Spleen (tissue), 11 donors: ENCODE measurements around the gene KLHDC8B. TPM values are rescaled to one million over a fixed set of nuclear protein-coding genes. Genes with fewer than 3 reads are reported as not detected.
A peak's percentile ranks its signal among the peaks of the same experiment; 100 is the strongest.

Experiments used
- DNase-seq: peaks from one replicate; pipeline ENCODE4 v3.0.0-alpha.2; 2020
- H3K27ac ChIP-seq, 8 donors: fragments of 200-600 bp; sonication (generic) in 7 of 8; 1 replicate in 4 of 8; 2 replicates in 4 of 8; pipeline versions ENCODE4 v1.5.0 to v1.8.0; 2016 to 2021; ENCODE audit warnings: inconsistent platforms in 4 of 8, mild to moderate bottlenecking in 4 of 8, moderate library complexity in 1 of 8
- H3K27me3 ChIP-seq, 7 donors: fragments of 200-600 bp; sonication (generic) in 6 of 7; replicated peaks in 1 of 7; 1 replicate in 4 of 7; 2 replicates in 3 of 7; pipeline versions ENCODE4 v1.5.0 to v1.8.0; 2016 to 2021; ENCODE audit warnings: inconsistent platforms in 3 of 7, mild to moderate bottlenecking in 1 of 7
- H3K36me3 ChIP-seq, 6 donors: fragments of 200-600 bp; sonication (generic) in 5 of 6; 1 replicate in 4 of 6; 2 replicates in 2 of 6; pipeline versions ENCODE4 v1.5.0 to v1.8.0; 2016 to 2021; ENCODE audit warnings: inconsistent platforms in 2 of 6
- H3K4me1 ChIP-seq, 6 donors: fragments of 200-600 bp; sonication (generic) in 5 of 6; 1 replicate in 3 of 6; 2 replicates in 3 of 6; pipeline versions ENCODE4 v1.5.0 to v1.8.0; 2016 to 2021; ENCODE audit warnings: inconsistent platforms in 3 of 6
- H3K4me3 ChIP-seq, 8 donors: fragments of 200-600 bp; sonication (generic) in 7 of 8; 1 replicate in 4 of 8; 2 replicates in 4 of 8; pipeline versions ENCODE4 v1.5.0 to v1.8.0; 2016 to 2021; ENCODE audit warnings: inconsistent platforms in 4 of 8, mild to moderate bottlenecking in 4 of 8, moderate library complexity in 2 of 8
- H3K9me3 ChIP-seq, 8 donors: fragments of 200-600 bp; sonication (generic) in 7 of 8; 1 replicate in 4 of 8; 2 replicates in 4 of 8; pipeline versions ENCODE4 v1.5.0 to v1.8.0; 2016 to 2021; ENCODE audit warnings: inconsistent platforms in 4 of 8
- POLR2A ChIP-seq, 3 donors: fragments of 450-650 bp; IDR thresholded peaks; one replicate each; pipeline ENCODE4 v1.5.1; 2017; ENCODE audit warnings: antibody characterized with exemption in 3 of 3, mild to moderate bottlenecking in 1 of 3
- POLR2AphosphoS5 ChIP-seq, 3 donors: sonication (generic); formaldehyde crosslinking; IDR thresholded peaks; one replicate each; pipeline ENCODE4 v1.5.1; 2017; ENCODE audit warnings: antibody characterized with exemption in 3 of 3
- WGBS, 5 donors: extraction: QIAGEN DNeasy Blood & Tissue Kit in 3 of 5; methylation state at CpG; one replicate each; pipeline versions ENCODE4 v1.1.5 to v1.1.7; 2013 to 2018; 5-methylcytosine and 5-hydroxymethylcytosine counted together
- intact Hi-C: fragments of 100-400 bp; cut with DNase I; formaldehyde crosslinking; loops from one replicate; pipeline ENCODE4 v1.15.0; 2023; ENCODE audit warnings: low total_unique reads
- polyA plus RNA-seq, 3 donors: library from polyadenylated mRNA; stranded (reverse); fragments of 200-250 nt; gene quantifications; one replicate each; pipeline ENCODE4 v1.2.1, GENCODE V29; 2013
- total RNA-seq, 7 donors: library from RNA; depleted of rRNA in 3 of 7; stranded (reverse); fragments of >200 nt in 3 of 7; fragmentation: NEBNext Ultra II Directional in 4 of 7; extraction: Animal tissue kit (Norgen Biotek cat#: 25700) in 4 of 7; gene quantifications; one replicate each; pipeline versions ENCODE4 v1.1.0 to v1.2.1, GENCODE V29; 2016 to 2021
- TF ChIP-seq, protein P1 (sequence below), 11 experiments: fragments of 200-600 bp in 7 of 11; fragments of 450-650 bp in 4 of 11; sonication (generic) in 4 of 11; IDR thresholded peaks in 8 of 11; conservative IDR thresholded peaks in 3 of 11; 1 replicate in 7 of 11; 2 replicates in 4 of 11; pipeline versions ENCODE4 v1.4.0 to v1.8.0; 2016 to 2021; ENCODE audit warnings: antibody characterized with exemption in 11 of 11, inconsistent platforms in 4 of 11, mild to moderate bottlenecking in 1 of 11
- donor health status: healthy with polysubstance abuse.
- donor health status: DM: no; HTN: no; CAD: no; lungs with moderate emphysema.
- donor health status: DM: no; HTN: no; CAD: no.
- donor health status: Bipolar disorder and iron deficiency.
- donor health status: healthy.
- donor health status: DM: no; HTN: no; CAD: no.
- donor health status: DM: yes; HTN: yes; CAD: no.

The KLHDC8B gene
- total and polyA plus RNA-seq, 10 donors = 10.5 to 29.2 (median 21.4) TPM

DNA sequence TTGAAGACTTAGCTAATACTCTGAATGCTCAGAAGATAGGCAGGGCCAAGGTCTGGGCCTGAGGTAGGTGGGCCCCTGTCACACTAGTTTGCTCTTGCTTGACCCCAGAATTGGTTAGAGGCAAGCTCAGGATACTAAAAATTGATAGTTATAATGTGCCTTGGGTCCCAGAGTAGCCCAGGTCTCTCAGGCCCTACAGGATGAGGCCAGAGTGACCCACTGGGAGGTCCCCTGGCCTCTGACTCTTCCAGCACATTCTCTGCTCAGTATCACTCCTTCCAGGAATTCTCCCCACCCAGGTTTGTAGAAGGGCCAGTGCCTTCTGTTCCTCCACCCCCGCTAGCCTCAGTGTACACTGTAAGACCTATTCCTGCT is 667 bp upstream of the KLHDC8B start:
- TF ChIP-seq, protein P1, sequence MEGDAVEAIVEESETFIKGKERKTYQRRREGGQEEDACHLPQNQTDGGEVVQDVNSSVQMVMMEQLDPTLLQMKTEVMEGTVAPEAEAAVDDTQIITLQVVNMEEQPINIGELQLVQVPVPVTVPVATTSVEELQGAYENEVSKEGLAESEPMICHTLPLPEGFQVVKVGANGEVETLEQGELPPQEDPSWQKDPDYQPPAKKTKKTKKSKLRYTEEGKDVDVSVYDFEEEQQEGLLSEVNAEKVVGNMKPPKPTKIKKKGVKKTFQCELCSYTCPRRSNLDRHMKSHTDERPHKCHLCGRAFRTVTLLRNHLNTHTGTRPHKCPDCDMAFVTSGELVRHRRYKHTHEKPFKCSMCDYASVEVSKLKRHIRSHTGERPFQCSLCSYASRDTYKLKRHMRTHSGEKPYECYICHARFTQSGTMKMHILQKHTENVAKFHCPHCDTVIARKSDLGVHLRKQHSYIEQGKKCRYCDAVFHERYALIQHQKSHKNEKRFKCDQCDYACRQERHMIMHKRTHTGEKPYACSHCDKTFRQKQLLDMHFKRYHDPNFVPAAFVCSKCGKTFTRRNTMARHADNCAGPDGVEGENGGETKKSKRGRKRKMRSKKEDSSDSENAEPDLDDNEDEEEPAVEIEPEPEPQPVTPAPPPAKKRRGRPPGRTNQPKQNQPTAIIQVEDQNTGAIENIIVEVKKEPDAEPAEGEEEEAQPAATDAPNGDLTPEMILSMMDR (IDR thresholded peaks at IDR 0.05 in 8 of 11, conservative IDR thresholded peaks at IDR 0.05 in 3 of 11) = no peak
- no peak for TF ChIP-seq POLR2A (IDR thresholded peaks at IDR 0.05)
- no peak for TF ChIP-seq POLR2AphosphoS5 (IDR thresholded peaks at IDR 0.05)
- no peaks in the 10 kb centered on the region for H3K9me3 ChIP-seq
- intact Hi-C loops = loop anchor here (5.0 kb wide), 1 partner anchor 107 kb away; the partner anchor contains the start of gene C3orf62
- peak overlapping the region; percentile 39 to 88 (median 54) for H3K4me3 ChIP-seq
- H3K27me3 ChIP-seq = no peaks in the 10 kb centered on the region
- peaks cover 0 to 17% (median 0%) of the 10 kb centered on the region in 6 donors for H3K36me3 ChIP-seq
- no peak for DNase-seq
- whole genome bisulfite sequencing, 5 donors = 0 to 13% (median 8%) methylated on average over 1 of the region's 1 CpG
- H3K4me1 ChIP-seq = peaks cover 7 to 65% (median 47%) of the 10 kb centered on the region in 6 donors
- peak overlapping the region; percentile 27 to 87 (median 76) for H3K27ac ChIP-seq

DNA sequence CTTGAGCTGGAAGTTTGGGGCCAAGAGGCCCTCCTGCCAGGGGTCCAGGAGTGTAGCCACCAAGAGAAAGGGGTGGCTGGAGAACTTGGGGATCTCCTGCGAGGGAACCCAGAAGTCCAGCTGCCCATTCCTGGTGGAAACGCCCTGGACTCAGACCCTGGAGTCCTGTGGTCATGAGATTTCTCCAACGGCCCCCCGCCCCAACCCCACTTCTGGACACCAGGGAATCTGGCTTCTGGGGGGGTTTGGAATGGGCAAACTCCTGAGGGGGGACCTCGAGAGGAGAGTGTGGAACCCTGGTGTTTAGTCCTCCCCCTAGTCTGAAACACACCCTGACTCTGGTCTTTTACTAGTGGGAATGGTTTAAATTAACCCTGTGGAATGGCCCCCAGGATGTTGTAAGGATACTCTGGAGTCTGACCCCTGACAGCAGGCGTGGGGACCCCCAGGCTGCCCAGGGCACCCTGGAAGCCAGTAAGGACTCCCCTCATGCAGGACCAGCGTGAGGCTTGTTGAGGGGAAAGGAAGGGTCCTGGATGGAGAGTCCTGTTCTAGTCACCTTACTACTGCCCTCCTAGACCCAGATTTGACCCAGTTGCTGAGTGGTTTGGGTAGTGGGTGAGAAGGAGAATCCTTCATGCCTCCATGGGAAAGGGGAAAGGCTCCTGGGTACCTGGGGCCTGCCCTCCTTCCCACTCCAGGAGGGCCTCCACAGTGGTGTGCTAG is 540 bp downstream of the KLHDC8B start:
- WGBS, 5 donors = 34 to 55% (median 44%) methylated on average over 2 to 7 of the region's 7 CpGs
- intact Hi-C loops = loop anchor here (5.0 kb wide), 1 partner anchor 105 kb away; the partner anchor contains the start of gene C3orf62

DNA sequence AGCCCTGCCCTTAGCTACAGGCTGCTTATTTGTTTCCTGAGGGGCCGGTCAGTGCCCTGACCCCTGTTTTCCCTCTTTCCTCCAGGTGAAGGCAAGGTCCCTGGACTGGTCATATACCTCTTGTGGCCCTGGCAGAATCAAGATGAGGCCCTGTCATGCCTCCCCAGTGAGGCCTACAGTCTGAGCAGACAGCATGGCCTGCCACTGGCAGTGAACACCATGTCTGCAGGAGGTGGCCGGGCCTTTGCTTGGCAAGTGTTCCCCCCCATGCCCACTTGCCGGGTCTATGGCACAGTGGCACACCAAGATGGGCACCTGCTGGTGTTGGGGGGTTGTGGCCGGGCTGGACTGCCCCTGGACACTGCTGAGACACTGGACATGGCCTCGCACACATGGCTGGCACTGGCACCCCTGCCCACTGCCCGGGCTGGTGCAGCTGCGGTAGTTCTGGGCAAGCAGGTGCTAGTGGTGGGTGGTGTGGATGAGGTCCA is 1.2 kb downstream of the KLHDC8B start:
- WGBS, 5 donors = 55 to 81% (median 67%) methylated on average over 5 to 7 of the region's 7 CpGs
- intact Hi-C loops = loop anchor here (5.0 kb wide), 1 partner anchor 105 kb away; the partner anchor contains the start of gene C3orf62
- DNase-seq = no peak
- no peak for TF ChIP-seq POLR2A (IDR thresholded peaks at IDR 0.05)
- no peak for TF ChIP-seq POLR2AphosphoS5 (IDR thresholded peaks at IDR 0.05)
- TF ChIP-seq, protein P1 (IDR thresholded peaks at IDR 0.05 in 8 of 11, conservative IDR thresholded peaks at IDR 0.05 in 3 of 11) = no peak
- no peaks in the 10 kb centered on the region for H3K27me3 ChIP-seq
- peak overlapping the region; percentile 39 to 88 (median 54) for H3K4me3 ChIP-seq
- H3K4me1 ChIP-seq = peaks cover 4 to 56% (median 40%) of the 10 kb centered on the region in 6 donors
- peaks cover 0 to 27% (median 0%) of the 10 kb centered on the region in 6 donors for H3K36me3 ChIP-seq
- peak overlapping the region in 7 of 8 donors; percentile 74 to 87 (median 79) for H3K27ac ChIP-seq
- no peaks in the 10 kb centered on the region for H3K9me3 ChIP-seq

More for the DNA sequence above, 540 bp downstream of the KLHDC8B start:
- peak overlapping the region; percentile 39 to 88 (median 54) for H3K4me3 ChIP-seq
- H3K9me3 ChIP-seq = no peaks in the 10 kb centered on the region
- peaks cover 4 to 56% (median 40%) of the 10 kb centered on the region in 6 donors for H3K4me1 ChIP-seq
- H3K27ac ChIP-seq = peak overlapping the region; percentile 27 to 87 (median 76)
- no peaks in the 10 kb centered on the region for H3K27me3 ChIP-seq
- peaks cover 0 to 27% (median 0%) of the 10 kb centered on the region in 6 donors for H3K36me3 ChIP-seq
- TF ChIP-seq POLR2AphosphoS5 (IDR thresholded peaks at IDR 0.05) = no peak
- TF ChIP-seq POLR2A (IDR thresholded peaks at IDR 0.05) = no peak
- TF ChIP-seq, protein P1 (IDR thresholded peaks at IDR 0.05 in 8 of 11, conservative IDR thresholded peaks at IDR 0.05 in 3 of 11) = no peak
- DNase-seq = no peak
